DND-41 (cell line): ENCODE measurements around the gene CCDC27.

ENCODE experiments used
- ATAC-seq: fragments of 200-7000 bp; cut with Tn5 transposase; 3 replicates; pipeline ENCODE4 v1.9.1; 2021; ENCODE audit warnings: low read depth; ENCODE audit not compliant: insufficient read depth
- DNase-seq: peaks from one replicate; pipeline ENCODE4 v3.0.0-alpha.2; 2020
- H2AFZ ChIP-seq: 2 replicates; pipeline ENCODE4 v1.6.0; 2012; ENCODE audit warnings: low read depth, low read length
- H3K27ac ChIP-seq: 2 replicates; pipeline ENCODE4 v1.5.1; 2012; ENCODE audit warnings: low read length, inconsistent platforms
- H3K27me3 ChIP-seq: fragments of 200-600 bp; sonication (generic); 2 replicates; pipeline ENCODE4 v1.6.0; 2012; ENCODE audit warnings: low read length, mild to moderate bottlenecking, inconsistent platforms; ENCODE audit not compliant: insufficient read depth, poor library complexity
- H3K36me3 ChIP-seq: 2 replicates; pipeline ENCODE4 v1.5.1; 2012; ENCODE audit warnings: low read length, inconsistent platforms; ENCODE audit not compliant: insufficient read depth
- H3K4me1 ChIP-seq: 2 replicates; pipeline ENCODE4 v1.5.1; 2012; ENCODE audit warnings: mild to moderate bottlenecking, low read length; ENCODE audit not compliant: insufficient read depth
- H3K4me2 ChIP-seq: 2 replicates; pipeline ENCODE4 v1.6.0; 2012; ENCODE audit warnings: mild to moderate bottlenecking, moderate library complexity, low read length, inconsistent platforms; ENCODE audit not compliant: insufficient read depth
- H3K4me3 ChIP-seq, 2 experiments: fragments of 200-600 bp in 1 of 2; shearing (Covaris generic) in 1 of 2; 2 replicates each; pipeline ENCODE4 v1.5.1; 2012 to 2016; ENCODE audit warnings: inconsistent platforms in 2 of 2, low read length in 2 of 2, mild to moderate bottlenecking in 2 of 2, low read depth in 1 of 2, moderate library complexity in 1 of 2
- H3K79me2 ChIP-seq: 2 replicates; pipeline ENCODE4 v1.6.0; 2012; ENCODE audit warnings: low read length, inconsistent platforms; ENCODE audit not compliant: insufficient read depth
- H3K9ac ChIP-seq: 2 replicates; pipeline ENCODE4 v1.6.0; 2012; ENCODE audit warnings: low read depth, mild to moderate bottlenecking, inconsistent platforms, low read length, moderate library complexity
- H3K9me3 ChIP-seq: 2 replicates; pipeline ENCODE4 v1.5.1; 2012; ENCODE audit warnings: low read length, moderate library complexity, mild to moderate bottlenecking, inconsistent platforms; ENCODE audit not compliant: insufficient read depth, severe bottlenecking
- H4K20me1 ChIP-seq: 2 replicates; pipeline ENCODE4 v1.6.0; 2012; ENCODE audit warnings: low read length; ENCODE audit not compliant: insufficient read depth
- EZH2 ChIP-seq: IDR thresholded peaks from 3 replicates; pipeline ENCODE4 v1.6.1; 2012; ENCODE audit warnings: borderline replicate concordance, low read depth, mild to moderate bottlenecking, moderate library complexity, low read length, inconsistent platforms; ENCODE audit not compliant: severe bottlenecking
- TF ChIP-seq, protein P1 (sequence below): IDR thresholded peaks from 2 replicates; pipeline ENCODE4 v1.5.1; 2012; ENCODE audit warnings: borderline replicate concordance, low read length, moderate library complexity, mild to moderate bottlenecking; ENCODE audit not compliant: poor library complexity, severe bottlenecking; ENCODE audit errors: extremely low read depth

CCDC27 gene

DNA sequence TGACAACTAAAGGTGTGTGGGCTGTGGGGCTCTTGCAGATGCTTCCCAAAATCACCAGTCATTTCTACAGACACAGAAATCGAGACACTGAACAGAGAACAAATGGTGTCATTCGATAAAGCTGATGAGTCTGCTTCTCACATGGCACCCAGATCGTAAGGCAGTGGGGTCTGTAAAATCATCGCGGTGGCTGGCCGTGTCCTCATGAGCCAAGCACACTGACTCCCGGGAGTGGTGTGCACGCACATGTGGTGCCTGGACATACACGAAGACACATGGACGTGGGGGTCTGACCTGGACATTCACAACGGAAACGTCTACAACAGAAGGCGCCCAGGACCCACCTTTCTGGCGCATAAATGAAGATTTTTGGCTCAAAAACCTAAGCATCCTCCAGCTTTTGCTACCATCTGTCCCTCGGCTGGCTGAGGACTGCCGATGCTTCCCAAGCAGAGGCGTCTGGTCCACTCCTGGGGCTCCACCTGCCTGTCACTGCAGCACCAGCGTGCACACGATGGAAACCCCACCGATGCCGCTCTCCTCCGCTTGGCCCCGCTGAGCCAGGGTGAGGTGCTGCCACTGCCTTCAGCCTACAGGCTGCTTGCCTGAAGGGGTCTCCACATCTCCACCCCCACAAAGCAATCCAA is 27.1 kb downstream of the CCDC27 start:
- Histone ChIP-seq H3K27me3 (no peaks in the 10 kb centered on the region), H3K79me2 (no peaks in the 10 kb centered on the region), H3K4me1 (no peaks in the 10 kb centered on the region), H3K9me3 (no peaks in the 10 kb centered on the region), H3K9ac (no peak overlapping the region), H3K36me3 (peaks cover 55% of the 10 kb centered on the region), H3K27ac (no peak overlapping the region), H3K4me3 (no peak overlapping the region), H3K4me2 (no peak overlapping the region), H4K20me1 (peaks cover 24% of the 10 kb centered on the region), H2AFZ (no peak overlapping the region)
- DNase-seq: no peak
- ATAC-seq: no peak
- TF ChIP-seq, protein P1, sequence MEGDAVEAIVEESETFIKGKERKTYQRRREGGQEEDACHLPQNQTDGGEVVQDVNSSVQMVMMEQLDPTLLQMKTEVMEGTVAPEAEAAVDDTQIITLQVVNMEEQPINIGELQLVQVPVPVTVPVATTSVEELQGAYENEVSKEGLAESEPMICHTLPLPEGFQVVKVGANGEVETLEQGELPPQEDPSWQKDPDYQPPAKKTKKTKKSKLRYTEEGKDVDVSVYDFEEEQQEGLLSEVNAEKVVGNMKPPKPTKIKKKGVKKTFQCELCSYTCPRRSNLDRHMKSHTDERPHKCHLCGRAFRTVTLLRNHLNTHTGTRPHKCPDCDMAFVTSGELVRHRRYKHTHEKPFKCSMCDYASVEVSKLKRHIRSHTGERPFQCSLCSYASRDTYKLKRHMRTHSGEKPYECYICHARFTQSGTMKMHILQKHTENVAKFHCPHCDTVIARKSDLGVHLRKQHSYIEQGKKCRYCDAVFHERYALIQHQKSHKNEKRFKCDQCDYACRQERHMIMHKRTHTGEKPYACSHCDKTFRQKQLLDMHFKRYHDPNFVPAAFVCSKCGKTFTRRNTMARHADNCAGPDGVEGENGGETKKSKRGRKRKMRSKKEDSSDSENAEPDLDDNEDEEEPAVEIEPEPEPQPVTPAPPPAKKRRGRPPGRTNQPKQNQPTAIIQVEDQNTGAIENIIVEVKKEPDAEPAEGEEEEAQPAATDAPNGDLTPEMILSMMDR: no peak
- no peak for TF ChIP-seq EZH2

DNA sequence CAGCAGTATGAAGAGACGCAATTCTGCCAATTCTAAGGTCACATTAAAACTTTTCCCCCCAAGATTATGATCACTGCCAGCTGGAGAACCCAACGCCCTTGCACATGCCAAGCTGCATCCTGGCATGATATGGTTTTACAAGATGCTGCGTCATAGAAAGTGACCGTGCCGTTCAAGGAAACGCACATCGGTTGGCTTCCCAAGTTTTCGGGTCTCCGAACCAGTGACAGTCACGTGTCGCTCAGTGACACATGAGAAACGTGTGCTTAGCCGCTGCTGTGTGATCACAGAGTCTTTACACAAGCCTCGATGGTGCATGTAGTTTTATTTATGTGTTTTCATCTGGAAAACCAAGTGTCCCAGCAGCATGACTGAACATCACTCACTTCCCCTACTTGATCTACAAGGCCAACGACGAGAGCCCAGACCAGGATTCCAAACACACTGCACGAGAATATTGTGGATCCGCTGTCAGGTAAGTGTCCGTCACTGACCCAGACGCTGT is 27.7 kb downstream of the CCDC27 start:
- no peak overlapping the region for H3K4me2 ChIP-seq
- H4K20me1 ChIP-seq: peaks cover 24% of the 10 kb centered on the region
- no peaks in the 10 kb centered on the region for H3K79me2 ChIP-seq
- no peak overlapping the region for H3K4me3 ChIP-seq
- H2AFZ ChIP-seq: no peak overlapping the region
- no peaks in the 10 kb centered on the region for H3K9me3 ChIP-seq
- no peak for TF ChIP-seq EZH2
- TF ChIP-seq, protein P1: no peak
- no peak overlapping the region for H3K9ac ChIP-seq
- no peak overlapping the region for H3K27ac ChIP-seq
- peaks cover 61% of the 10 kb centered on the region for H3K36me3 ChIP-seq
- DNase-seq (no peak), ATAC-seq (no peak)
- H3K27me3 ChIP-seq: no peaks in the 10 kb centered on the region
- H3K4me1 ChIP-seq: no peaks in the 10 kb centered on the region

DNA sequence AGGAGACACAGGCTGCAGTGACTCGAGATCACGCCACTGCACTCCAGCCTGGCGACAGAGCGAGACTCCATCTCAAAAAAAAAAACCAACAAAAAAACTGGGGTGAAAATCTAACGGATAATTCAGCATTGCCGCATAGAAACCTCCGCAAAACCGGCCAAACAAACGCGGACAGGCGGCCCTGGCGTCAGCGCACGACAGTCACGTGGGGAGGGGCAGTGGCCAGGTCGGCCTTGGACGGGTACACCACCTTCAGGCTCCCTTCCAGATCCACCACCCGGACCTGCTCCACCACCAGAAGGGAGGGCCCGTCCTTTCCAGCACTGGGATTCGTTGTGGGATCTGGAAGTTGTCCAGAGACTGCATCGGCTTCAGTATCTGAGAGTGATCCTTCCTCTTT is 28.7 kb downstream of the CCDC27 start:
- Histone ChIP-seq H3K4me1 (no peaks in the 10 kb centered on the region), H3K4me2 (no peak overlapping the region), H3K4me3 (no peak overlapping the region), H4K20me1 (peaks cover 22% of the 10 kb centered on the region), H3K9ac (no peak overlapping the region), H2AFZ (no peak overlapping the region), H3K27ac (no peak overlapping the region), H3K79me2 (no peaks in the 10 kb centered on the region), H3K9me3 (no peaks in the 10 kb centered on the region), H3K27me3 (no peaks in the 10 kb centered on the region), H3K36me3 (peaks cover 70% of the 10 kb centered on the region)
- TF ChIP-seq EZH2: no peak
- TF ChIP-seq, protein P1: no peak
- DNase-seq (no peak), ATAC-seq (no peak)
